Measurements from ENCODE around the gene OVAAL.
"Not testable (repeated sequence)": the region's sequence is repeated elsewhere in the genome, so short reads cannot be mapped to it uniquely, and the experiment has no call there.

OVAAL gene

DNA sequence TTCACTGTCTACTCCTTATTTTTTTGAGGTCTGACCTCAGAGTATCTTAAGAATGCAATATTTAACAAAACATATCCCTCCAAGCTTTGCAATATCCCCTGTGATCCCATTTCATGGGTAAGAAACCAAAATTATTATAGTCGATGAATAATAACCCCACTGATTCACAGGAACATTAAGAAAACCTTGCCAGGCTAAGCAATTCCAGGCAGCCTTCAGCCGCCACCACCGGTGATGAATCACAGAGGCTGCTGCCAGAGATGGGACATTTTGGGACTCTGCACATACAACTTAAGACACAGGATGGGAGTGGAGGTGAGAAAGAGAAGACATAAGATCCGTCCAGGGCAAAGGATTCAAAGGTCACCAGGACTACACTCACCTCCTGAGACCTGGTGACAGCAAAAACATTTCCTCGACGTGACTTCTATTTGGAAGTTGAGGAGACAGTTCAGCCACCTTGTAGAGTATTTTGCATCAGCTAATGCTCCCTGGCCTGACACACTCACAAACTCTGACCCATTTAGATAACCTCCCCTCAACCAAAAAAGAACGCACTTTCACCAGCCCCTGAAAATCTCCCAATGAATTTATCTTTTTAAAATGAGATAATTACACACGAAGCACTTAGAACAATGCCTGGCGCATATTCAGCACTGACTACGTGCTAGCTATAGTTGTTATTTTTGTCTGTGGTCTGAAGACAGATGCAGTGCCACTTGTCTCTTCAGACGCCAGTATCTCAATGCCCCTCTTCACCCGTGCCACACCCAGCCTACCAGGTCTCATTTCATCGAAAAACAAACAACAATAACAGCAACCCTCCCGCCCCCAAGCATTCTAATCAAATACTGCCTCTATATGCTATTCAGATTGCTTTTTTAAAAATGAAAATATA, 17.8 kb upstream of the OVAAL start:
- no peak for DNase-seq (ENCODE audit: low read depth in 2 of 2)

DNA sequence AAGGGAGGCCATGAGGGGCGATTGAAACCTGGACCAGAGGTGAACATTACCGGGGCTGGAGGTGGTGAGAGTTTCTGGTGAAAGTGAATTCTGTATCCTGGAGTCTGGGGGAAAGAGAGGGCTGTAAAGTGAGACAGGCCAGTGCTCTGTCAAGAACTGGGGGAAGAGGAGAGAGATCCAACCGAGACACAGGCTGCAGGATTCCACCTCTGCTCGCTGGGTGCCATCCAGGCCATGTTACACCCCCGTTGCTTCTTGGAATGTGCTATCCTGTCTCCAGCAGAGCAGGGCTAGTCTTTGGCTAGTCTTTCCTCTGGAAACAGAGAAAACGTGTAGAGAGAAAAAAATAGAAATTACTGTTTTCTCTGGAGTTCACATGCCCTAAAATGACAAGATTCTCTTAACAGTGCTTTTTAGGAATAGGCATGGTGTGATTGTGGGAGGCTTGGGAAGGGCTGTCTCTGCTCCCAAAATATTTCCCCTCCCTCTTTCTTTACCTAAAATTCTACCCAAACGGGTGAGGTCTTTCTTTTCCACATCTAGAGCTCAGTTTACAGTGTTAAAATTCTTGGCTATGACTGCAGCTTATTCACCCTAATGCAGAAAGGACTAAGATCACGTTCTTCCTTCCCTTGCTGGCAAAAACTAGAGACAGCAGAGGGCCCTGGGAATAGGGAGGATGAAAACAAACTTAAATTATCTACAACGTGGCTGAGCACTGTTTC, 16.5 kb upstream of the OVAAL start:
- DNase-seq (ENCODE audit: low read depth in 2 of 2): no peak

DNA sequence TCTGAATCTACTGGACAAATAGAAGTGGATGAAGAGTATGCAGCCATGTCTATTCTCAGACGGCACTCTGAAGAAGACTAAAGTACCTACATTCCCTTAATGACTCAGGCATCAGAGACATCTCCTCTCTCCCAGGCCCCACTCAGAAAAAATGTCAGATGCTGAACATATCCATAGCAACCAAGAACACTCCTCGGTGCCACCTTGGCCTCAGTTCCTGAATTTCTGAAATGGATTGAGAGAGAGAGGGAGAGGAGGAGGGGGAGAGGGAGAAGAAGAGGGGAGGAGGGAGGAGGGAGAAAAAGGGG, 16.0 kb upstream of the OVAAL start:
- DNase-seq (ENCODE audit: low read depth in 2 of 2): no peak

DNA sequence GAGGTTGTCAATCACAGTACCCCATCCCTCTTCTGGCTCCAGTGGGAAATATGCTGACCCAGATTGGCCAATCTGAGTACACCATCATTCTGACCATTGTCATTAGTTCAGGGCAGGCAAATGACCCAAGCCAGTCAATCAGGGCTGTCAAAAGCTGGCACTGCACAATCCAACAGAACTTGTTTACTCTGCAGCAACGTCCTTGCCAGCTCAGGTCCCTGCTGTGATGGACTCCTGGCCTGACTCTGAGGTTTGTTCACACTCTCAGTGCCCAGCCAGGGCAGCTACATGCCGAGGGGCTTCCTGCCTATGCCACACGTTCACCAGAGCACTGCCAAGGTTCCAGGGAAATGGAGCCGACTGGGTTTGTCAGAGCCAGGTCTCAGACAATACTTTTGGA, 14.7 kb upstream of the OVAAL start:
- DNase-seq (ENCODE audit: low read depth in 2 of 2): no peak

DNA sequence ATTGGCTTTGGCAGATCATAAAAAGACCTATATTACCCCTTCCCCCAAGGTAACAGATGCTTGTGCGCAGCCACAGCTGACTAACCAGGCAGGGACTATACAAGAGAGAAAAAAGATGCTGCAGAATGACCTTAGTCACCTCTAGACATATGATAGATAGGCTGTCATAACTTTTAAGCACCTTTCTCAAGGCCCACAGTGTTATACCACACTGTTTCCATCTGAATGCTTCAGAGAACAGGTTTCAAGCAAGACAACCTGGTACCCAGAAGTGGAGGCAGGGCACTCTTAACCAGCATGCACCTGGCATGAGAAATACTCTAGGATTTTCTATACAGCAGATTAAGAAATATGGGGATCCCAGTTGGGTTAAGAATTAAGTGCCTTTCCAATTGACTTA, 12.8 kb upstream of the OVAAL start:
- no peak for DNase-seq (ENCODE audit: low read depth in 2 of 2)

DNA sequence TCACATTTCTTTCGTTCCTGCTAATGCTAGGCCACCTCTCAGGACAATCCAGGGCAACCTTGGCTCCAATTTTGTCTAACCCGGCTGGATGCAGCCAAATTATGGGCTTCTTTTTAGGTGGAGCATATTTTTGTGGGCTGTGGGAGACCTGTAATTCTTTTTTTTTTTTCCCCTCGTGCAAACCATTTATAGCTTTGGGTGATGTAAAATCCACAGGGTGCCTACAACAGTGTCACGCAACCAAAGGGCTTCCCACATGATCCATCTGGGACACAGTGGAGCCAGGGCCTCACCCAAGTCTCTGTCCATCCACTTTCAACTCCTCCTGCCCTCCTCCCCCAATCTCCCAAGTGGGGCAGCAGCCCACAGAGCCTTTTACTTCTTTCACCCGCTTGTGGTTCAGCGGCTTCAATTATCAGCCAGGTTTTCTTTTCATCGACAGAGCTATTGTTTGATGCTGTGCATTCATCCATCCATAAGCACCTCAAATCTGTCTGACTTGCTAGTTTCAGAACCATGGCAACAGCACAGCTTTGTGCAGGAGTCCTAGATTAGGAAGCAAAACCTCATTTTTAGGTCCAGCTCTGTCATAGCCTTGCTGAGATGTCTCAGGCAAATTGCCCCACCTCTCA, 10.0 kb upstream of the OVAAL start:
- DNase-seq (ENCODE audit: low read depth in 2 of 2): no peak

DNA sequence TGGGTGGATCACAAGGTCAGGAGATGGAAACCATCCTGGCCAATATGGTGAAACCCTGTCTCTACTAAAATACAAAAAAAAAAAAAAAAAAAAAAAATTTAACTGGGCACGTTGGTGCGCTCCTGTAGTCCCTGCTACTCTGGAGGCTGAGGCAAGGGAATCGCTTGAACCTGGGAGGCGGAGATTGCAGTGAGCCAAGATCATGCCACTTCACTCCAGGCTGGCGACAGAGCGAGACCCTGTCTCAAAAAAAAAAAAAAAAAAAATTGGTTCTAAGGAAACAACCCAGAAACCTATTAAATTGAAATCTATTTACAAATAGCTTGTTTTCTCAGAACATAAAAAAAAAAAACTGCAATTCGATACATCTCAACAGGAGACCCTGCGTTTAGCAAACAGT, 9.0 kb upstream of the OVAAL start:
- DNase-seq (ENCODE audit: low read depth in 2 of 2): not testable (repeated sequence)

DNA sequence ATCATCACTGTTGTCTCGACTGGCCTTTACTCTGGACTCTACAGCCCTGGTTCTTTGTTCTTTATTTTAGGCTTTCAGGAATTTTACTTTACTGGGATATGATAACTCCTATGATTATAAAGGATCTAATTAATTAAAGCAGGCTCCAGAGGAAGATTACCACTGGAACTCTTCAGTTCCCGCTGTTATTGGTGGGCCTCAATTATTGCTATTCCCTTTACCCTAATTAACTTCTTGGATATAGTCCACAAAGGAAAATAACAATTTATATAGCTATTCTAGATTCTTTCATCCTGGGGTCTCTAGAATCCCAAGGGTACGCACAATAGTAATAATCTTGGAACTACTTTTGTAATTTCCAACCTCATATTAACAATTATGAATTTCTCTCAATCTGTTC, 8.5 kb upstream of the OVAAL start:
- DNase-seq (ENCODE audit: low read depth in 2 of 2): no peak

DNA sequence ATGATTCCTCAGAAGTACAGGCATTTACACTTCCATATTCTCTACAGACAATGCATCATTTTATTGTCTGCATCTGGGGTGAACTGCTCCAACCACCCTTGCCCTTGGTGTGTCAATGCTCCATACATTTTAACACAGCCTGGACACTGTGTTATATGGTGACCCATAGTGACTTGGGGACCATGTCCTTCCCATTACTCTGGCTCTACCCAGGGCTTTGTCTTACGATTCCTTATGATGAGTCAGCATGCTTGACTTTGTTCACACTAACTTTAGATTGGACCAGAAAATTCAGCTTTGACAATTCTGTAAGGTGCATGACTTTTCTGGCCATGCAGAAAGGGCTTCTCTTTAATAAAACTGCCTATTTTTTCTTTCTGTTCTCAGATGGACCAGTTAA, 6.8 kb upstream of the OVAAL start:
- no peak for DNase-seq (ENCODE audit: low read depth in 2 of 2)

DNA sequence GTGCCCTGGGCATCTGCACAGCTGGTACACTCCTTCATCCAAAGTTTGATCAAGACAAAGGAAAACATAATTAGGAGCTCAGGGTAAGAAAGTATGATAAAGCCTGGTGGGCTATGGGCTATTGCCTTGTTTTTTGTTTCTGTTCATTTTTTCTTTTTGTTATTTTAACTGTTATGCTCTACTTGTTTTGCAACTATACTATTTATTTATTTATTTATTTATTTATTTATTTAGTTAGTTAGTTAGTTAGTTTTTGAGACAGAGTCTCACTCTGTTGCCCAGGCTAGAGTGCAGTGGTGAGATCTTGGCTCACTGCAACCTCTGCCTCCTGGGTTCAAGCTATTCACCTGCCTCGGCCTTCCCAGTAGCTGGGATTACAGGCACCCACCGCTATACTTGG, 5.7 kb upstream of the OVAAL start:
- DNase-seq (ENCODE audit: low read depth in 2 of 2): not testable (repeated sequence)

DNA sequence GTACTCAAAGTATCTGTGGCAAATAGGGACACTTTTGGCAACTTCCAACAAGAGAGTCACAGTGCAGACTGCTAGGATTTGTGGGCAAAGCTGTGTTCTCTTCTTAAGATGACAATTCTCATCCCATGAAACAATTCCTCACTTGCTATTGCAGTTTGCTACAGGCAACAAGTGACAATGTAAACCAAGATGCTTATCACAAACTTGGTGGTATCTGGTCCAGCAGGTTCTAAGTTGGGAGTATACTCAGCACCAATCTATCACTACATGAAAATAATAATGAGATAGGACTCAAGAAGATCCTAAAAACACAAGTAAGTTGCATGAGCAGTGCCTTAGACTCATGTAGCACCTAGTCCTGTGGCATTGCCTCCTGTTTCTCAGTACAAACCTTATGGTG, 3.4 kb upstream of the OVAAL start:
- DNase-seq (ENCODE audit: low read depth in 2 of 2): no peak

DNA sequence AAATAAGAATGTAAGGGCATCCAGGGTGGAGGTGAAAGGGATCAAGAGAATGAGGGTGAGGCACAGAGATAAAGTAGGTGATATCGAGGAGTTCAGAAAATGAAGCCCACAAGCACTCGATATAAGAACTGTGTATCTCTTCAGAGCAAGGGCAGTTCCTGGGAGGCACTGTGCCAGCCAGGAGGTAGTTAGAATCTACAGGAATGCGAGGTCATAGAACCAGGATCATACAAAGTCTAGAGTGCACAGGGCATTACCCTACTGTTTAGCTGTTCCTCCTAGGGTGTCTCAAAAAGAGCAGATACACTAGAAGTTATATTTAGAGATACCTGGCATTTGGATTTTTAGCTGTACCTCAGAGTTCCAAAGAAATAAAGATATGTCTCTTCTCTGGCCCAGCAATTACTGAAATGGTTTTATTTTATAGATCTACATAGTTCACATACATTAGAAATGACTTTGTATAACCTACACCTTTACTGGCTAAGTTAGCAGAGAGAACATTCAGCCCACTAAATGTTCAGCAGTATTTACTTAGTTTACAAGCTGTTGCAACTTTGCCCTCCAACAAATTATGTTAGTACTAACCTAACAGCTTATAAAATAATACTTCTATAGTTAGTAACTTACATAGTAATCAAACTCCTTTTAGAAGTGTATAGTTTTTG, 1.6 kb downstream of the OVAAL start:
- DNase-seq (ENCODE audit: low read depth in 2 of 2): no peak

DNA sequence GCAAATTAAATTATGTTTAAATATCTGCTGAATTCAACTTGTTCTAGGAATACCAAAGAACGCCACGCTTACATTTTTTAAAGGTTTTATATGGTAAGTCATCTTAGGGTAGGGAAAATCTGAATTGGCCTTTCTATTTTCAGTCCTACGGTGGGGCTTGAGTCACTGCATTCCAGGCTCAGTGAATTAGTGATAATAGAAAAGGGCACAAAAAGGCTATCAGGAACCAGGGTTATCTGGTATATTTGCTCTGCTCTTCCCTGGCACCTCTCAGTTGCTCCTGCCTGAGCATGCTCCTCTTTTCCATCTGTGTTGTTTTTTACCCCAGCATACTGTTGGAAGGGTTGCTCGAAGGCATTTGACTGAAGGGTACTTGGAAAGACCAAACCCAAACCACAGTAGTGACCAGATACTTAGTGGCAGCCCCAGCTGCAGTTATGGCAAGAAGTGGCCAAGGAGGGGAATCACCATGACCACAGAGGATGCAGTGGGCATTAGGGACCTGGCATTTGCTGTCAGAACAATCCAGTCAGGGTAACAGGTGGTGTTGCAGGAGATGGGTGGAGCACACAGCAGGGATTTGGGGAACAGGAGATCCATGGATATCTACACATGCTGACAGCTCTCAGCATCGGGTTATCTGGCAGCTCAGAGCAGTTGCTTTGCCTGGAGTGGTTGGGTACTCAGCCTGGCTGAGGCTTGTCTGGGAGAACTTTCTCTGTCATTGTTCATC, 2.3 kb downstream of the OVAAL start:
- no peak for DNase-seq (ENCODE audit: low read depth in 2 of 2)

DNA sequence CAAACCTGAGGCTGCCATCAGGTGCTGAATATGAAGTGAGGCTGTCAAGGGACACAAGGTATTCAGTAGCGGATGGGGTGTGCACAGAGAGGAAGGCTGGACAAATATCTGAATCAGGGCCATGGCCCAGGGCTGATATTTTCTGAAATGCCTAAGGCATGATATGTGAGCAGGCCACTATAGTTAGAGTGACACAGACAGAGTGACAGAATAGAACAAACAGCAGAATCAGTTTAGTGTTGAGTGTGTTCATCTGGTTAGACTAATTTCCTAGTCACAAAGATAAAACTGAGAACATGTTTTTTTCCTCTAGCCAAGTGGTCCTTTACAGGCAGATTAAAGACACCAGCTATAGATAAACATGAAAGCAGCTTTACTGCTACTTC, 3.9 kb downstream of the OVAAL start:
- DNase-seq (ENCODE audit: low read depth in 2 of 2): no peak

DNA sequence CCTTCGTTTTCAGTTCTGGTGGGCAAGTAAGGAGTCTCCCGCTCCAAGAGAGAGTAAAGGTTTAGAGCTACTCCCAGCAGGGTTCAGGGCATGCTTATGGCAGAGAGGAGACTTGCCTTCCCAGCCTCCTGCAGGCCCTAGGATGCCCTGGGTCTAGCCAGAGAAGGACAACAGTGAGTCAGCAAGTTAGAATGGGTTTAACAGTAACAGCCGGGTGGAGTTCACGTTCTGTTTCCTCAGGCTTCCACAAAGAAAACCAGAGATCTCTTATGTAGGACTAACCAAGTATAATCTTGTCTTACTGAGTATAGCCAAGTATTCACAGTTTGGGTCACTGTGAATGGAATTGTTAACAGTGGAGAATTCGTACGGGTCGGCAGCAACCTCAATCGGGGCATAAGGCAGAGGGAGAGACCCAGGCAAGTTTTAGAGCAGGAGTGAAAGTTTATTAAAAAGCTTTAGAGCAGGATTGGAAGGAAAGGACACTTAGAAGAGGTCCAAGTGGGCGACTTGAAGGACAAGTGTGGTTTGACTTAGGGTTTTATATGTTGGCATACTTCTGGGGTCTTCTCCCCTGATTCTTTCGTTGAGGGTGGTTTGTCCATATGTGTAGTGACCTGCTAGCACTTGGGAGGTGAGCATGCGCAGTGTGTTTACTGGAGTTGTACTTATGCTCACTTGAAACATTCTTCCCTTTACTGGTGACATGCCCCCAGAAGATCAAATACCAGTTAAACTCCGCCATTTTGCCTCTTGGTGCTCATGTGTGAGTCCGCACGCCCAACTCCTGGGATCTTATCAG, 4.5 kb downstream of the OVAAL start:
- DNase-seq (ENCODE audit: low read depth in 2 of 2): no peak

DNA sequence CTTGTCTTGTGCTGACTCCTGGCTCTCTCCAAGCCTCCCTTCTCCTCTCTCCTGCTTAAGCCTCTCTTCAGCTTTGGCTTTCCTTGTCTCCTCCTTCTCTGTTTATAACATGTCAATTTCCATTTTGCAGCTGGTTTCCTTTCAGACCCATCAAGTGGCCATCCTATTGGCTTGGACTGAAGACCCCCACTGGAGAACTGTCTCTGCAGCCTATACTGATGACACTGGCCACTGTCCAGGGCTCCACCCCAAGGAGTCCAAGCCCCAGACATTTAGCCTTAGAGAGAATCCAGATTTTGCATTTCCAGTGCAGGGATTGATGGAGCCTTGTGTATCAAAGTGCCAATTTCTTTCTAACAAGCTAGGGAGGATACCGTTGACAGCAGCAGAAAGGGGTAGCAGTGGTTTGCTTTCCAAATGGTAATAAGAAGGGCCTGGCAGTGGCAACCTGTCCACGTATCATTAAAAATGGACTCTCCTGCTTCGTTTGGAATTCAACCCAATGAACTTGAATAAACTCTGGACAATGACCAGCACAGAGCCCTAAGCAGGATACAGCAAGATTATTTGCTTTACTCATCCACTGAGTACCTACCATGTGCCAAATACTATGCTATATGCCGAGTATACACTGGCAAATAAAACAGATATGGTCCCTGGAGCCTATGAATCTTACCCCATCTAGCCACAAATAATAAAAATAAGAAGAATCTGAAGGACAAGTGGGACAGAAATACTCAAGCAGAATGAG, 6.5 kb downstream of the OVAAL start:
- DNase-seq (ENCODE audit: low read depth in 2 of 2): no peak

DNA sequence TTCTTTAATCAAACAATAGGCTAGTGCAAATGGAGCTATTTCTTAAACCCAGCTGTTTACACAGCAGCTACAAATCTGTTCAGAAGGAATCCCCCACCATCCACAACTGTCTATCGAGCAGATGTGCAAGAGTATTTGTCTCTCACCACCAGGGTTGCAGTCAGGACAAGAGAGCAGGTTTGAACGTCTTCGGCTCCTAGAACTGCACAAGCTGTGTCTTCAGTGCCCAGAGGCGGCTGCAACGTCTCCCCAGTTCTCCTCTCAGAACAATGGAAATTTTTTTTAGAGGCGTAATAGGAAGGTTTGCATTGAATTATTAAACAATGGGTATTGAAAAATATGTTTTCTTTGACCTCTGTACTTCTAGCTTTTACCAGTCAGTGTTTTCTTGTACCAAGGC, 7.3 kb downstream of the OVAAL start:
- DNase-seq (ENCODE audit: low read depth in 2 of 2): no peak

DNA sequence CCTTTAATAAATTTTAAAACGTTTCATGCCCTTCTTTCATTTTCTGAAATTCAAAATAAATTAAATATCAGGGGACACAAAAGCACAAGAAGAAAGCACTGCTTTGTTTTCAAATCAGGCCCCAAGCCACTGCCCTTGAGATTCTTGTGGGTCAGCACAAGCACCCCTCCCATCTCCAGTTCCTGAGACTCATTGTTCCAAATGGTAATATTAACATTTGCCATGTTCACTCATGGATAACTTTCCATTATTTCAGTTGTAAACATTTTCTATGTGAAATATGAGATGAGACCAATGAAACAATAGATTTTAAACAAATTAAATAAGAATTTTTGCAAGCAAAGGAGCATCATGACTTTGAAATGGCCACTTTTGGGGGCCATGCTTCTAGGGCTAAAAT, 7.7 kb downstream of the OVAAL start:
- DNase-seq (ENCODE audit: low read depth in 2 of 2): no peak

DNA sequence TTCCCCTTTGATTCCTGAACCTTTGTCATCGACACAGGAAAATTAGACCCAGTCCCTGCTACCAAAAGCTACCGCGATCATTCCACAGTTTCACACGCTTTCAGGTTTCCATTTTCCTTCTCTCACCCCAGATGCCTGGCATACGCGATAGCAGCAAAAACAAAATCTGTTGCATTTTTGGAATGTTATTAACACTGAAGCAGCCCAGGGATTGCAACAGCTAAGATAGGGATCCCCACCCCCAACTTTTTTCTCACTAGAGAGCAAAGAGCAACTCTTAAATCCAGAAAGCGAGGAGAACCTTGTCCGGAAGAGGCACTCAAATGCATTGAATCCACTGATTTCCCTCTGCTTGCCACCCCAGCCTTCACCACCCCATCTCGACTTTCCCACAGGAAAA, 8.9 kb downstream of the OVAAL start:
- no peak for DNase-seq (ENCODE audit: low read depth in 2 of 2)

DNA sequence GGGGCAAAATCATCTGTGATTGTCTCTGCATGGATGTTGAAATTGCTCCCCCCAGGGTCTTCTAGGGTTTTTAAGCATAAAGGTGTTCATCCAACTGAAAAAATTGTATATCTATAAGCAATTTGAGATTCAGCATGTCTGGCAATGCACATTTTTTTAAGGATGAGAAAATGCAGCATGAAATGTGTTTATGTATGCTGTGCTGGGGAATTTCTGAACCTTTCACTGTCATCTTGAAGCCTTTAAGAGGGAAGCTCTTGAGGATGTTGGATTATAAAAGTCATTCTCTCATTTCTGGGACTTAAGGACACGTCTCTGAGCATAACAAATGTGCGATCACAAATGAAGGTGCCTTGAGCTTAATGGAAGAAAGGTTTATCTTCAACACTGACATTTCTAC, 9.4 kb downstream of the OVAAL start:
- DNase-seq (ENCODE audit: low read depth in 2 of 2): no peak
